Central memory CD8-positive, alpha-beta T cell (primary cell): ENCODE results near the gene ACTG2.
"Not testable (repeated sequence)": the region's sequence is repeated elsewhere in the genome, so short reads cannot be mapped to it uniquely, and the experiment has no call there.

Experiments
- ATAC-seq: fragments of 150-1000 bp; cut with Tn5 transposase; replicated peaks from 2 replicates; pipeline ENCODE4 v1.10.0; 2022; ENCODE audit warnings: mild to moderate bottlenecking, moderate FRiP score, moderate number of reproducible peaks; ENCODE audit not compliant: poor library complexity, severe bottlenecking; ENCODE audit errors: extremely low read depth
- DNase-seq, 2 donors: peaks; one replicate each; pipeline ENCODE4 v3.0.0; 2021; ENCODE audit warnings: low spot score in 2 of 2
- H3K27ac Mint-ChIP-seq: one replicate; pipeline ENCODE4 v1.8.0; 2022; ENCODE audit warnings: low read depth, mild to moderate bottlenecking, moderate library complexity, mixed read lengths
- H3K27me3 Mint-ChIP-seq: one replicate; pipeline ENCODE4 v1.8.0; 2022; ENCODE audit warnings: mixed read lengths
- H3K36me3 Mint-ChIP-seq: one replicate; pipeline ENCODE4 v1.8.0; 2022; ENCODE audit warnings: mild to moderate bottlenecking, moderate library complexity, mixed read lengths; ENCODE audit not compliant: insufficient read depth
- H3K4me1 Mint-ChIP-seq: one replicate; pipeline ENCODE4 v1.8.0; 2022; ENCODE audit warnings: mixed read lengths
- H3K4me3 Mint-ChIP-seq: one replicate; pipeline ENCODE4 v1.8.0; 2022; ENCODE audit warnings: mild to moderate bottlenecking, moderate library complexity, mixed read lengths
- H3K9me3 Mint-ChIP-seq: one replicate; pipeline ENCODE4 v1.8.0; 2022; ENCODE audit warnings: mixed read lengths

ACTG2 gene

GRCh38 chr2:73896362-73897239 lies 3.8 kb downstream of the ACTG2 start:
- Mint-ChIP-seq H3K4me3 (no peak overlapping the region), H3K36me3 (no peaks in the 10 kb centered on the region), H3K9me3 (no peaks in the 10 kb centered on the region), H3K27ac (no peak overlapping the region), H3K27me3 (no peaks in the 10 kb centered on the region), H3K4me1 (peaks cover 18% of the 10 kb centered on the region)
- no peak for DNase-seq
- peak; percentile 75 for ATAC-seq

GRCh38 chr2:73897240-73897583 lies 4.4 kb downstream of the ACTG2 start:
- Mint-ChIP-seq H3K36me3 (no peaks in the 10 kb centered on the region), H3K9me3 (no peaks in the 10 kb centered on the region), H3K27ac (no peak overlapping the region), H3K4me3 (no peak overlapping the region), H3K27me3 (peaks cover 2% of the 10 kb centered on the region), H3K4me1 (peaks cover 18% of the 10 kb centered on the region)
- DNase-seq (no peak), ATAC-seq (no peak)

GRCh38 chr2:73897934-73898333 lies 5.1 kb downstream of the ACTG2 start:
- Mint-ChIP-seq H3K9me3 (no peaks in the 10 kb centered on the region), H3K4me3 (no peak overlapping the region), H3K36me3 (no peaks in the 10 kb centered on the region), H3K27ac (no peak overlapping the region), H3K27me3 (peaks cover 9% of the 10 kb centered on the region), H3K4me1 (peaks cover 18% of the 10 kb centered on the region)
- ATAC-seq: no peak
- DNase-seq: no peak

- Mint-ChIP-seq H3K36me3 (no peaks in the 10 kb centered on the region), H3K27me3 (peaks cover 10% of the 10 kb centered on the region), H3K4me3 (no peak overlapping the region), H3K27ac (no peak overlapping the region), H3K9me3 (no peaks in the 10 kb centered on the region), H3K4me1 (peaks cover 11% of the 10 kb centered on the region)
- no peak for ATAC-seq
- no peak for DNase-seq
Observed at GRCh38 chr2:73899801-73900336, 7.1 kb downstream of the ACTG2 start.

GRCh38 chr2:73901143-73901542 lies 8.3 kb downstream of the ACTG2 start:
- ATAC-seq (no peak), DNase-seq (no peak)
- no peak overlapping the region for H3K27ac Mint-ChIP-seq
- no peaks in the 10 kb centered on the region for H3K36me3 Mint-ChIP-seq
- H3K4me1 Mint-ChIP-seq: peaks cover 5% of the 10 kb centered on the region
- H3K27me3 Mint-ChIP-seq: peaks cover 10% of the 10 kb centered on the region
- H3K4me3 Mint-ChIP-seq: no peak overlapping the region
- H3K9me3 Mint-ChIP-seq: no peaks in the 10 kb centered on the region

GRCh38 chr2:73902284-73902683 lies 9.5 kb downstream of the ACTG2 start:
- H3K4me1 Mint-ChIP-seq: no peaks in the 10 kb centered on the region
- no peaks in the 10 kb centered on the region for H3K36me3 Mint-ChIP-seq
- no peaks in the 10 kb centered on the region for H3K9me3 Mint-ChIP-seq
- DNase-seq (no peak), ATAC-seq (no peak)
- H3K27ac Mint-ChIP-seq: no peak overlapping the region
- H3K27me3 Mint-ChIP-seq: peaks cover 10% of the 10 kb centered on the region
- no peak overlapping the region for H3K4me3 Mint-ChIP-seq

GRCh38 chr2:73903313-73903712 lies 10.5 kb downstream of the ACTG2 start:
- DNase-seq: no peak
- no peak for ATAC-seq
- Mint-ChIP-seq H3K4me1 (no peaks in the 10 kb centered on the region), H3K27me3 (peaks cover 10% of the 10 kb centered on the region), H3K9me3 (no peaks in the 10 kb centered on the region), H3K27ac (no peak overlapping the region), H3K36me3 (no peaks in the 10 kb centered on the region), H3K4me3 (no peak overlapping the region)

GRCh38 chr2:73903949-73904613 lies 11.3 kb downstream of the ACTG2 start:
- not testable (repeated sequence) for DNase-seq, H3K4me1 Mint-ChIP-seq, H3K36me3 Mint-ChIP-seq, H3K4me3 Mint-ChIP-seq, ATAC-seq, H3K27ac Mint-ChIP-seq, H3K9me3 Mint-ChIP-seq
- H3K27me3 Mint-ChIP-seq: peaks cover 10% of the 10 kb centered on the region

- H3K27ac Mint-ChIP-seq: no peak overlapping the region
- ATAC-seq (no peak), DNase-seq (no peak)
- H3K9me3 Mint-ChIP-seq: no peaks in the 10 kb centered on the region
- H3K4me3 Mint-ChIP-seq: no peak overlapping the region
- H3K36me3 Mint-ChIP-seq: no peaks in the 10 kb centered on the region
- H3K27me3 Mint-ChIP-seq: peaks cover 10% of the 10 kb centered on the region
- H3K4me1 Mint-ChIP-seq: no peaks in the 10 kb centered on the region
Observed at GRCh38 chr2:73904952-73905351, 12.1 kb downstream of the ACTG2 start.

- ATAC-seq: no peak
- no peaks in the 10 kb centered on the region for H3K36me3 Mint-ChIP-seq
- H3K27me3 Mint-ChIP-seq: peaks cover 10% of the 10 kb centered on the region
- H3K27ac Mint-ChIP-seq: no peak overlapping the region
- no peaks in the 10 kb centered on the region for H3K4me1 Mint-ChIP-seq
- H3K4me3 Mint-ChIP-seq: no peak overlapping the region
- no peaks in the 10 kb centered on the region for H3K9me3 Mint-ChIP-seq
- DNase-seq: no peak
Observed at GRCh38 chr2:73906847-73907505, 14.2 kb downstream of the ACTG2 start.

GRCh38 chr2:73907840-73908452 lies 15.1 kb downstream of the ACTG2 start:
- no peak overlapping the region for H3K4me3 Mint-ChIP-seq
- peaks cover under 1% of the 10 kb centered on the region for H3K27me3 Mint-ChIP-seq
- no peaks in the 10 kb centered on the region for H3K4me1 Mint-ChIP-seq
- no peaks in the 10 kb centered on the region for H3K36me3 Mint-ChIP-seq
- no peak overlapping the region for H3K27ac Mint-ChIP-seq
- ATAC-seq (peak; percentile 67), DNase-seq (no peak)
- H3K9me3 Mint-ChIP-seq: no peaks in the 10 kb centered on the region
